Skeletal muscle tissue (tissue), 4 donors: ENCODE data around the gene MT4. TPM values are rescaled to one million over a fixed set of nuclear protein-coding genes. Genes with fewer than 3 reads are reported as not detected.
A peak's percentile ranks its signal among the peaks of the same experiment; 100 is the strongest.
"Not testable (repeated sequence)": the region's sequence is repeated elsewhere in the genome, so short reads cannot be mapped to it uniquely, and the experiment has no call there.

Experiments used
- H3K27ac ChIP-seq: one replicate; pipeline ENCODE4 v1.7.0; 2013; ENCODE audit warnings: mild to moderate bottlenecking, low read depth, low read length, inconsistent platforms
- H3K27me3 ChIP-seq, 3 donors: one replicate each; pipeline ENCODE4 v1.7.0; 2013; ENCODE audit warnings: low read length in 3 of 3; ENCODE audit not compliant: control insufficient read depth in 3 of 3, insufficient read depth in 3 of 3
- H3K36me3 ChIP-seq, 3 donors: one replicate each; pipeline ENCODE4 v1.7.0; 2013; ENCODE audit warnings: low read length in 3 of 3; ENCODE audit not compliant: control insufficient read depth in 3 of 3, insufficient read depth in 3 of 3
- H3K4me1 ChIP-seq, 3 donors: one replicate each; pipeline ENCODE4 v1.7.0; 2013; ENCODE audit warnings: low read length in 3 of 3, mild to moderate bottlenecking in 3 of 3; ENCODE audit not compliant: control insufficient read depth in 3 of 3, insufficient read depth in 3 of 3
- H3K4me3 ChIP-seq, 3 donors: one replicate each; pipeline ENCODE4 v1.7.0; 2013; ENCODE audit warnings: low read length in 3 of 3
- H3K9ac ChIP-seq, 3 donors: one replicate each; pipeline ENCODE4 v1.7.0; 2013; ENCODE audit warnings: low read length in 3 of 3, mild to moderate bottlenecking in 3 of 3, moderate library complexity in 2 of 3, low read depth in 1 of 3
- H3K9me3 ChIP-seq, 3 donors: one replicate each; pipeline ENCODE4 v1.7.0; 2013; ENCODE audit warnings: low read length in 3 of 3; ENCODE audit not compliant: control insufficient read depth in 3 of 3
- total RNA-seq: library from RNA; depleted of rRNA; stranded (reverse); fragments of >200 nt; gene quantifications from one replicate; pipeline ENCODE4 v1.2.3, GENCODE V29; 2014
- donor health status: Osteomylitis.

Gene MT4
- total RNA-seq, 1 donor from 2014 or later, result not detected

DNA sequence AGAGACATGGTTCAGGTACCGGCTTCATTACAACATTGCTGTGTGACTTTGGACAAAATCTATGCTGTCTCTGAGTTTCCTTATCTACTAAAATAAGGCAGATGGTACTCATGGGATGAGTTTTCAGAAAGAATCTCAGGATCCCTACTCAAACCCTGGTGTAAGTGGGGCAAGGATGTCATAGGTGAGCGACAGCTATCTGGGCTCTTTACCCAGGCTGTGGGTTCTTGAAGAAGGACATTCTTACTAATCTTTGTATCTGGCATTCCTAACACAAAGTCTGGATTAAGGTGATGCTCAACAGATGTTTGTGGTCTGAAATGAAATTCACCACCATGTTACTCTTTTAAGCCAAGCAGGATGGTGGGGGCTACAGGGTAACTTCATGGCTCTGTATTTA, 18.0 kb downstream of the MT4 start:
- H3K36me3 ChIP-seq, H3K9me3 ChIP-seq, H3K9ac ChIP-seq, H3K4me3 ChIP-seq, H3K4me1 ChIP-seq, H3K27ac ChIP-seq, H3K27me3 ChIP-seq: not testable (repeated sequence)

DNA sequence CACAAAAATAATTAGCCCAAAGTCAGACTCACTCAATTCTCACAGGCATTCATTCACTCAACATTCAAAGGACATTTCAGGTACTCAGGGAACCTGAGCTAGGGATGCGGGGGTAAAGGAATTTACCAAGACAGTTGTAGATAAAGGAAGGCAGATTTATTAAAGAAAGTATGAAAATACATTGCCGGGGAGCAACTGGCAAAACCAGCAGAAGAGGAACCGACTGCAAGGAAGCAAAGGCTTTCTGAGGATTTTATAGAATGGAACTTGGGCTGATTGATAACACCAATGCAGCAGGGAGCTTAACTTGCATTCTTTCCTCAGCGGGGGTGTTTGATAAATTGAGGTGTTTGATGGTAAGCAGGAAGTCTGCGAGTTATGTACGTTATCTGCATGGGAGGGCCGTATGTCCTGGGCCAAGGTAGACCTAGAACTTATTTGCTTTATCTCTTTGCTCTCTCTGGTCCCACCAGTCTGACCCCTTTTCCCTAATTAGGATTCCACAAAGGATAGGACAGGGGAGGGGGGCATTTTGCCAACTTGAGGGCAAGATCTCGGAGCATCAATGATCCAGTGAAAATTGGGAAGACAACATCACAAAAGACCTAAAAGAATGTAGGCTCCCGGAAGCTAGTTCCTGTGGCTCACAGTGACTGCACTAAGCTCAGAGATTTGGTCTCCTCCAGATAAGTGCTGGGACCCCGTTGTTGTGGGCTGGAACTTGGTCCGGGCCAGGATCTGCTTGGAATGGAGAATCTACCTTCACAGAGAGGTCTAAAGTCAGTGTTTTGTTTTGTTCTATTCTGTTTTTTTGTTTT, 18.7 kb downstream of the MT4 start:
- Histone ChIP-seq H3K27ac (no peak overlapping the region), H3K9me3 (no peaks in the 10 kb centered on the region), H3K27me3 (peaks cover 0 to 3% (median 0%) of the 10 kb centered on the region in 3 donors), H3K4me3 (no peak overlapping the region), H3K4me1 (no peaks in the 10 kb centered on the region), H3K9ac (no peak overlapping the region), H3K36me3 (no peaks in the 10 kb centered on the region)

DNA sequence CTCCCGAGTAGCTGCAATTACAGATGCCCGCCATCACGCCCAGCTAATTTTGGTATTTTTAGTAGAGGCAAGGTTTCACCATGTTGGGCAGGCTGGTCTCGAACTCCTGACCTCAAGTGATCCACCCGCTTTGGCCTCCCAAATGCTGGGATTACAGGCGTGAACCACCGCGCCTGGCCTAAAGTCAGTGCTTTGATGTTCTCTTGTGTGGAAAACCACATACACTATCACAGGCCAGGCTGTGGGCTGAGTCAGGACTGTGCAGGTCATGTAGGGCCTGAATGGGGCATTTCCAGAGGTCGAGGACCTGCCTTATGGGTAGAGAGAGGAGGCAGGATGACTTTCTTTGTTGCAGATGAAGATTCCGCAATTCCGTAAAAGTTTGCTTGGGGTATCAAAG, 19.4 kb downstream of the MT4 start:
- Histone ChIP-seq H3K4me3 (no peak overlapping the region), H3K4me1 (peaks cover 0 to 5% (median 4%) of the 10 kb centered on the region in 3 donors), H3K36me3 (no peaks in the 10 kb centered on the region), H3K27me3 (peaks cover 0 to 10% (median 4%) of the 10 kb centered on the region in 3 donors), H3K27ac (no peak overlapping the region), H3K9ac (no peak overlapping the region), H3K9me3 (no peaks in the 10 kb centered on the region)

DNA sequence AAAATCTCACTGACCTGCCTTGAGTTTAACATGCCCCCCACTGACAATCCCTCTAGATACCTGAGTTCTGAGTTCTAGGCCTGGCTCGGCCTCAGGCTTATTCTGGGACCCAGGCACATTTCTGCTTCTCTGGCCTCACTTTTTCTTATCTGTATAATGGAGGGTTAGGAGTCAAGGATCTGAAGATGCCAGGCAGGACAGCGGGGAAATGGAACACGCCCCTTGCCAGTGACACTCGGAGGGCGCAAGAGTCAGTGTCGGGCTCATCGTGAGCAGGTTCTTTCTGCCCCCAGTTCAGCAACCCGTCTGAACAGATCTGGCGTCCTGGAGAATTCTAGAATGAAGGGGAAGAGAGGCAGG, 23.9 kb downstream of the MT4 start:
- H3K36me3 ChIP-seq, result no peaks in the 10 kb centered on the region
- H3K27me3 ChIP-seq, result peaks cover 11 to 23% (median 17%) of the 10 kb centered on the region in 3 donors
- H3K9ac ChIP-seq, result peak overlapping the region in 2 of 3 donors; percentile 23 to 70
- no peaks in the 10 kb centered on the region for H3K9me3 ChIP-seq
- H3K4me1 ChIP-seq, result peaks cover 4 to 17% (median 14%) of the 10 kb centered on the region in 3 donors
- H3K4me3 ChIP-seq, result peak overlapping the region; percentile 59 to 74 (median 63)
- no peak overlapping the region for H3K27ac ChIP-seq

DNA sequence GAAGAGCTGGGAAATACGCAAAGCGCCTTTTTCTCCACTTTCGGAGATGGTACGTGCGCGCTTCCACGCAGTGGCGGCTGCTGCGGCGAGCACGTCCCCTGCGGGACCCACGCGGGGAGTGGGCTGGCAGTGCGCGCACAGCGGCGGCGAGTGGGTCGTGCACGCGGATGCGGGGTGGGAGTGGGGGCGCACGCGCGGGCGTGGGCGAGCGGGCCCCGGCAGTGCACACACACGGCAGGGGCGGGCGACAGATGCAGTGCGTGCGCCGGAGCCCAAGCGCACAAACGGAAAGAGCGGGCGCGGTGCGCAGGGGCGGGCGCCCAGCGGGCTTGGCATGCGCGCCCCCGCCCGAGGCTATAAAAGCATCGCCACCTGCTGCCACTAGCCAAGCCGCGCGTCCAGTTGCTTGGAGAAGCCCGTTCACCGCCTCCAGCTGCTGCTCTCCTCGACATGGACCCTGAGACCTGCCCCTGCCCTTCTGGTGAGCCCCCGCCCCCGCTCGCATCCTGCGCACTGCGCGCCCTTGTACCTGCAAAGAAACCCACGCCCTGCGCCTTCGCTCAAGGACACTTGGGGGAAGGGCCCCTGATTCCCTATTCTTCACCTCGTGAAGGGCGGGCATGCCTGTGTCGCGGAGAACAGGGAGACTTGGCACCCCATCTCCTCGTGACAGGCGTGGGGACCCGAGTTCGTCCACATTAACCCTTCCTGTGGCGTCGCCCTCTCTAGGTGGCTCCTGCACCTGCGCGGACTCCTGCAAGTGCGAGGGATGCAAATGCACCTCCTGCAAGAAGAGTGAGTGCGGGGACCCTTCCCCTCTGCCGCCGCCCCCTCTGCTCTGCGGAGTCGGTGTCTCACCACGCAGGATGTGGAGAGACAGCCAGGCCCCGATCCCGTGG, 24.5 kb downstream of the MT4 start, which contains the start of gene MT3:
TSS of gene MT3 (plus strand) at position 388 of the 899 bp plus-strand sequence. CDS start at position 451, 63 bp downstream.
- Histone ChIP-seq H3K27me3 (peaks cover 11 to 23% (median 17%) of the 10 kb centered on the region in 3 donors), H3K4me3 (peak within 1 kb of the TSS; percentile 59 to 74 (median 63)), H3K27ac (no peak within 1 kb of the TSS), H3K4me1 (peaks cover 4 to 17% (median 14%) of the 10 kb centered on the region in 3 donors), H3K9me3 (no peaks in the 10 kb centered on the region), H3K36me3 (no peaks in the 10 kb centered on the region), H3K9ac (peak within 1 kb of the TSS in 2 of 3 donors; percentile 23 to 70)

DNA sequence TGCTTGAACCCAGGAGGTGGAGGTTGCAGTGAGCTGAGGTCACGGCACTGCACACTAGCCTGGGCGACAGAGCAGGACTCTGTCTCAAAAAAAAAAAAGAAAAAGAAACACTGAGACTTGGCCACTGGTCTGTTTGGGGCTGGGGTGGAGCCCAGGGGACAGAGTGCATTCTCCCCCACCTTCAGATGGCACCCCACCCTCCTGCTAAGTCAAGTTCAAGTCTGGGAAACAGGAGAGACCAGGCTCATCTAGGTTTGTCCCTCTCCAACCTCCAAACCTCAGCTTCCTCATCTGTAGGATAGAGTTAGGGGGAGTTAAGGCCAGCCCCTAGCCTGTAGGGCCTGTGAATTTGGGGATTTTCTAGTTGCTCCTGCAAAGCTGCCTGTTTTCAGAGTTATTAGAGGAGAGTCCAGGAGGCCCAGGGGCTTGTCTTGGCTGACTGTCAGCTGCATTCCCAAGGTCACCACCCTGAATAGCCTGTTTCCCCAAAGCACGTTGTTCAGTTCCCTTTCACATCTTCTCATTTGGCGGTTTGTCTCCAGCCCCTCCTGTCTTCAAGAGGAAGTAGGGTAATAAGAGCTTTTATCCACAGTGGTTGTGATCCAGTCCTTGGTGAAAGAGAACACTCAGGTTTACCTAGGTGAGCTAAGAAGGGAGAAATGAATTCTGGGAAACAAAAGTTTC, 26.6 kb downstream of the MT4 start:
- Histone ChIP-seq H3K36me3 (no peaks in the 10 kb centered on the region), H3K4me3 (no peak overlapping the region), H3K27me3 (peaks cover 11 to 23% (median 17%) of the 10 kb centered on the region in 3 donors), H3K9ac (no peak overlapping the region), H3K27ac (no peak overlapping the region), H3K9me3 (no peaks in the 10 kb centered on the region), H3K4me1 (peaks cover 4 to 17% (median 14%) of the 10 kb centered on the region in 3 donors)

DNA sequence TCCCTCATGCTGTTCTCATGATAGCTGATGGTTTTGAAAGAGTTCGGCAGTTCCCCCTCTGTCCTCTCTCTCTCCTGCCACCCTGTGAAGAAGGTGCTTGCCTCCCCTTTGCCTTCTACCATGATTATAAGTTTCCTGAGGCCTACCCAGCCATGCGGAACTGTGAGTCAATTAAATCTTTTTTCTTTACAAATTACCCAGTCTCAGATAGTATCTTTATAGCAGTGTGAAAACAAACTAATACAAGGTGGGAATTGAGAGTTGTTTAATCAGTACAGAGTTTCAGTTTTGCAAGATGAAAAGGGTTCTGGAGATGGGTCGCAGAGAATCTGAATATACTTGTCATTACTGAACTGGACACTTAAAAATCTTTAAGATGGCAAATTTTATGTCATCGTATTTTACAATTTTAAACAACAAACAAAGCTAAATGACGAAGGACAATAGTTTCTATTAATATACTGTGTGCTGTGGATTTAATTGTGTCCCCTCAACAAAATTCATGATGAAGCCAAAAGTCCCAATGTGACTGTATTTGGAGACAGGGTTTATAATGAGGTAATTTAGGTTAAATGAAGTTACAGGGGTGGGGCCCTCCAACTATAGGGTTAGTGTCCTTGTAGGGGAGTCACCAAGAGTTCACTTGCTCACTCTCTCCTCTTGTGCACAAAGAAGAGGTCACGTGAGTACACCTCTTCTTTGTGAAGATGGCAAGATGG, 28.9 kb downstream of the MT4 start:
- Histone ChIP-seq H3K36me3 (no peaks in the 10 kb centered on the region), H3K9ac (no peak overlapping the region), H3K9me3 (no peaks in the 10 kb centered on the region), H3K4me3 (no peak overlapping the region), H3K27ac (no peak overlapping the region), H3K4me1 (peaks cover 4 to 17% (median 14%) of the 10 kb centered on the region in 3 donors), H3K27me3 (peaks cover 11 to 19% (median 17%) of the 10 kb centered on the region in 3 donors)

DNA sequence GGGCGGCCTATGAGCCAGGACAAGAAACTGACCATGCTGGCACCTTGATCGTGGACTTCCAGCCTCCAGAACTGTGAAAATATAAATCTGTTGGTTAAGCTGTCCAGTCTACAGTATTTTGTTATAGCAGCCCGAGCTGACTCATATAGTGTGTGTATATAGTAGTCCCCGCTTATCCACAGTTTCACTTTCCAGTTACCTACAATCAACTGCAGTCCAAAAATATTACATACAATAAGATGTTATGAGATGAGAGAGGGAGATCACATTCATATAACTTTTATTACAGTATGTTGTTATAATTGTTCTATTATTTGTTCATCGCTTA, 29.4 kb downstream of the MT4 start:
- Histone ChIP-seq H3K4me3 (no peak overlapping the region), H3K9ac (no peak overlapping the region), H3K27ac (no peak overlapping the region), H3K9me3 (no peaks in the 10 kb centered on the region), H3K27me3 (peaks cover 11 to 13% (median 13%) of the 10 kb centered on the region in 3 donors), H3K4me1 (peaks cover 4 to 12% (median 10%) of the 10 kb centered on the region in 3 donors), H3K36me3 (no peaks in the 10 kb centered on the region)

DNA sequence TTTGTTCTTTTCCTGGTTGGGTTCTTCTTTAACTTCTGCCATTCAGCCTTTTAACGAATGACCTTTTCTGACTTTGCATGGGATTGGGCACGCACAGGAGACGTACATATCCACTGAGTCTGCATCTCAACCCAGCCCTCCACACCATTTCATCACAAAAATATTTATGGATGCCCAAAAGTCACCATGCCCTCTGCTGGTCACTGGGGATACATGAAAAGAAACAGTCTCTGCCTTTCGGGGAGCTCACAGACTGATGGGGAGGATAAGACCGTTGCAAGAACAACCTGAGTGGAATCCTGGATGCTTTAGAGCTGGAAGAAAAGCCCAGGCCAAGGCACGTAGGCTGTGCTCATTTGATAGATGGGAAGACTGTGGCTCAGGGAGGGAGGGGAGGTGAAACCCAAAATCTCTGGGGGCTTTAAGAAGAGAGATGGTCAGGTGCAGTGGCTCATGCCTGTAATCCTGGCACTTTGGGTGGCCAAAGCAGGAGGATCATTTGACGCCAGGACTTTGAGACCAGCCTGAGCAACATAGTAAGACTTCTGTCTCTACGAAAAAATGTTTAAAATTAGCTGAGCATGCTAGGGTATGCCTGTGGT, 35.6 kb downstream of the MT4 start:
- Histone ChIP-seq H3K27me3 (no peaks in the 10 kb centered on the region), H3K36me3 (no peaks in the 10 kb centered on the region), H3K4me1 (peaks cover 5 to 19% (median 18%) of the 10 kb centered on the region in 3 donors), H3K27ac (no peak overlapping the region), H3K9ac (no peak overlapping the region), H3K4me3 (no peak overlapping the region), H3K9me3 (no peaks in the 10 kb centered on the region)
